Measurements from ENCODE around the gene PRDX2. TPM values are rescaled to one million over a fixed set of nuclear protein-coding genes. Genes with fewer than 3 reads are reported as not detected.

PRDX2 gene
- total RNA-seq, 1 donor from 2014 or later = 224 TPM

DNA sequence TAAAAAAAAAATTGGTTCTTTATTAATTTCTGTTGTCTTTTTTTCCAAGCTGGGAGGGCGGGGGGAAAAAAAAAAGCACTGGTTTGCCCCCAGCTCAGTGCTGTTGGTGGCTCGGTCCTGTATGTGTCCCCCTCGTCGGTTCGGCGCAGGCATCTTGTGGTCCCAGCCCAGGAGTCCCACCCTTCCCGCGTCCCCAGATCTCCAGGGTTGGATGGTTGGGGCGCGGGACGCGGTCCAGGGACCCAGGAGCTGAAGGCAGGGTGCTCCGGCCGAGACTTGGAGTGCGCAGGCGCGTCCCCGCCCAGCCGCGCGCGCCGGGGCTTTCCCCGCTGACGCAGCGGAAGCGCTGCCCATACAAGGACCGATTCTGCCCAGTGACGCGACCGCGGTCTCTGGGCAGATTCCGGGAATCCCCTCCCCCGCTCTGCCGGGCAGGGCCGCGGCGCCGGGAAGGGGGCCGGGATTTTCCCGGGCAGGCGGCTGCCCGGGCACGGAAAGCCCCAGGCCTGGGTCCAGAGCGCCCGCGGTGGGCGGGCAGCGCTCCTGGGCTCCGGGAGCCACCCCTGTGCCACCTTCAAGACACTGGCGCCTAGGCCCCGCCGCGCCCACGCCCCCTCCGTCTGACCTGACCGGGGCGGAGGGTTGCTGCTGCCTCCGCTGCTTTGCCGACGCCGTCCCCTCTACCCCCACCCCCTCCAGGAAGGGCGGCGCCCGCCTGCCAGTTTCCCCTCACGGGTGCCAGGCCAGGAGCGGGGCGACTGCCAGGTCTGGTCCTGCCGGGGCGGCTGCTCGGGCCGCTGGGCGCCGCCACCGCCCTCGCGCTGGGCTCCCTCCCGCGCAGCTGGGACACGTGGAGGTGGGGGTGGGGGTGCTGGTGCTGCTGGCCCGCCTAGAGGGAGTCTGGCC, 8.1 kb downstream of the PRDX2 start:
- peak; percentile 49 for ATAC-seq
- peak; percentile 98 for DNase-seq (ENCODE audit: low spot score)

DNA sequence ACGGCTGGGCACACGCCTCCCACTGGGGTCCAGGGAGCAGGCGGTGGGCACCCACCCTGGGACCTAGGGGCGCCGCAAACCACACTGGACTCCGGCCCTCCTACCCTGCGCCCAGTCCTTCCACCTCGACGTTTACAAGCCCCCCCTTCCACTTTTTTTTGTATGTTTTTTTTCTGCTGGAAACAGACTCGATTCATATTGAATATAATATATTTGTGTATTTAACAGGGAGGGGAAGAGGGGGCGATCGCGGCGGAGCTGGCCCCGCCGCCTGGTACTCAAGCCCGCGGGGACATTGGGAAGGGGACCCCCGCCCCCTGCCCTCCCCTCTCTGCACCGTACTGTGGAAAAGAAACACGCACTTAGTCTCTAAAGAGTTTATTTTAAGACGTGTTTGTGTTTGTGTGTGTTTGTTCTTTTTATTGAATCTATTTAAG, 8.7 kb downstream of the PRDX2 start:
- DNase-seq (ENCODE audit: low spot score) (no peak), ATAC-seq (no peak)

DNA sequence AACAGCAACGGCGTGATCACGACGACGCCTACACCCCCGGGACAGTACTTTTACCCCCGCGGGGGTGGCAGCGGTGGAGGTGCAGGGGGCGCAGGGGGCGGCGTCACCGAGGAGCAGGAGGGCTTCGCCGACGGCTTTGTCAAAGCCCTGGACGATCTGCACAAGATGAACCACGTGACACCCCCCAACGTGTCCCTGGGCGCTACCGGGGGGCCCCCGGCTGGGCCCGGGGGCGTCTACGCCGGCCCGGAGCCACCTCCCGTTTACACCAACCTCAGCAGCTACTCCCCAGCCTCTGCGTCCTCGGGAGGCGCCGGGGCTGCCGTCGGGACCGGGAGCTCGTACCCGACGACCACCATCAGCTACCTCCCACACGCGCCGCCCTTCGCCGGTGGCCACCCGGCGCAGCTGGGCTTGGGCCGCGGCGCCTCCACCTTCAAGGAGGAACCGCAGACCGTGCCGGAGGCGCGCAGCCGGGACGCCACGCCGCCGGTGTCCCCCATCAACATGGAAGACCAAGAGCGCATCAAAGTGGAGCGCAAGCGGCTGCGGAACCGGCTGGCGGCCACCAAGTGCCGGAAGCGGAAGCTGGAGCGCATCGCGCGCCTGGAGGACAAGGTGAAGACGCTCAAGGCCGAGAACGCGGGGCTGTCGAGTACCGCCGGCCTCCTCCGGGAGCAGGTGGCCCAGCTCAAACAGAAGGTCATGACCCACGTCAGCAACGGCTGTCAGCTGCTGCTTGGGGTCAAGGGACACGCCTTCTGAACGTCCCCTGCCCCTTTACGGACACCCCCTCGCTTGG, 9.3 kb downstream of the PRDX2 start:
- ATAC-seq = peak; percentile 0
- peak; percentile 80 for DNase-seq (ENCODE audit: low spot score)

DNA sequence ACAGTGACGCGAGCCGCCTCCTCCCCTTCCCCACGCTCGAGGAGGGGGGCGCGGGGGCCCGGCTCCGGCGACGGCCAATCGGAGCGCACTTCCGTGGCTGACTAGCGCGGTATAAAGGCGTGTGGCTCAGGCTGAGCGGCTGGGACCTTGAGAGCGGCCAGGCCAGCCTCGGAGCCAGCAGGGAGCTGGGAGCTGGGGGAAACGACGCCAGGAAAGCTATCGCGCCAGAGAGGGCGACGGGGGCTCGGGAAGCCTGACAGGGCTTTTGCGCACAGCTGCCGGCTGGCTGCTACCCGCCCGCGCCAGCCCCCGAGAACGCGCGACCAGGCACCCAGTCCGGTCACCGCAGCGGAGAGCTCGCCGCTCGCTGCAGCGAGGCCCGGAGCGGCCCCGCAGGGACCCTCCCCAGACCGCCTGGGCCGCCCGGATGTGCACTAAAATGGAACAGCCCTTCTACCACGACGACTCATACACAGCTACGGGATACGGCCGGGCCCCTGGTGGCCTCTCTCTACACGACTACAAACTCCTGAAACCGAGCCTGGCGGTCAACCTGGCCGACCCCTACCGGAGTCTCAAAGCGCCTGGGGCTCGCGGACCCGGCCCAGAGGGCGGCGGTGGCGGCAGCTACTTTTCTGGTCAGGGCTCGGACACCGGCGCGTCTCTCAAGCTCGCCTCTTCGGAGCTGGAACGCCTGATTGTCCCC, 10.1 kb downstream of the PRDX2 start, which contains the start of gene JUNB:
TSS of gene JUNB (plus strand) at position 142 of the 706 bp plus-strand sequence. CDS start at position 428, 286 bp downstream.
- DNase-seq (ENCODE audit: low spot score) (peak; percentile 99), ATAC-seq (peak; percentile 55)

DNA sequence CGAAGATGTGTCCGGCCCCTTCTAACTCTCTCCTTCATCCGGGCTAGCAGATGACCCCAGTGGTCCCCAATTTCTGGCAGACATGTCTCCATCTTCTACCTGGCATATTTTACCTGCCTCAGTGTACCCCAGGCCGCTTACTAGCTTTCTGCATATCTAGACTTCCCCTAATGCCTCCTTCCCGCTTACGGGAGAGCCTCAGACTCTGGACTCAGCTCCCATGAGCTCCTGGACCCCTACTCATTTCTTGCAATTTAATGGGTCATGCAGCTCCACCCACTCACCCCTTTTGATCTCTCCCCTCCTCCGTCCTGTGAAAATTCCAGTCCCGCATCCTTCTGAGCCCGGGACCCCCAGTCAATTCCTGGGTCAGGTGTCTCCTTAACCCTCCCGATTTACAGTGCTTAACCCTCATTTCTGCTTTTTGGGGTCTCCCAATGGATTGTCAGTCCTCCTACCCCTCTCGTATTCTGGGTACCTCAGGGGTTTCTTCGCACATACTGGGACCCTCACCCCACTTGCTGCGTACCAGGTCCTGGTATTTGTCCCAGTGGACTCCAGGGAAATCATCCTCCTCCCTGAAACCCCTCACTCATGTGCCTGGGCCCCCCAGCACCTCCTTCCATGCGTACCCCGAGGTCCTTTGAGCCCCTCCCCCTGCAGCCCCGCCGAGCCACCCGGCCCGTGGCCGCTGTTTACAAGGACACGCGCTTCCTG, 10.8 kb downstream of the PRDX2 start:
- DNase-seq (ENCODE audit: low spot score) (no peak), ATAC-seq (no peak)

DNA sequence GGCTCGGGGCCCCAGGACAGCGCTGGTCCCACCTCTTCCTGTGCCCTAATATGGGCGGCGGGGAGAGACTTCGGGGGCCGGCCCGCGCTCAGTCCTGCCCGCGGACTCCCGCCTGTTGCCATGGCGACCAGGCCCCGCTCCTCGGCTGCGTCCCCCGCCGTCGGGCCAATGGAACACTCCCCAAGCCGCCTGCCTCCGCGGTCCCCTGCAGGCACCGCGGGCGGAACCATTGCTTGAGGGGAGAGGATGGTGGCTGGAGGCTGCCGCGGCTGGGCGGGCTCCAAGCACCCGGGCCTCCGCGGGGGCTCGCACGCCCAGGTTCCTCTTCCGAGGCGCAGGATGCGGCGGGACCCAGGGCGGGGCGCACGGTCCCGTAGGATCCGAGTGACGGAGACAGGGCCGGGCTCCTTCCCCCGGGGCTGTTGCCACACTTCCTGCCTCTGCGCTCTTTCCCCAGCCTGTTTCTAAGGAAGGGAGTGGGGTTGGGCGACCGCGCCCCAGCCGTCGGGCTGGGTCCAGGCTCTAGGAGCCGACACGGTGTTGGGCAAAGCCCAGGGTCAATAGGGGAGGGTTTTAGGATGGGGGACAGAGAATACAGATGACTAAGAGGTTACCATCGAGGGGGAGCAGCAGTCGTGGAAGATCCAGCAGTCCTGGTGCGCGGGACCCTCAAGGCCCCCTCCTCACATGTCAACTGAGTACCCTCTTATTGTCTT, 11.5 kb downstream of the PRDX2 start:
- DNase-seq (ENCODE audit: low spot score) (peak; percentile 97), ATAC-seq (peak; percentile 50)

DNA sequence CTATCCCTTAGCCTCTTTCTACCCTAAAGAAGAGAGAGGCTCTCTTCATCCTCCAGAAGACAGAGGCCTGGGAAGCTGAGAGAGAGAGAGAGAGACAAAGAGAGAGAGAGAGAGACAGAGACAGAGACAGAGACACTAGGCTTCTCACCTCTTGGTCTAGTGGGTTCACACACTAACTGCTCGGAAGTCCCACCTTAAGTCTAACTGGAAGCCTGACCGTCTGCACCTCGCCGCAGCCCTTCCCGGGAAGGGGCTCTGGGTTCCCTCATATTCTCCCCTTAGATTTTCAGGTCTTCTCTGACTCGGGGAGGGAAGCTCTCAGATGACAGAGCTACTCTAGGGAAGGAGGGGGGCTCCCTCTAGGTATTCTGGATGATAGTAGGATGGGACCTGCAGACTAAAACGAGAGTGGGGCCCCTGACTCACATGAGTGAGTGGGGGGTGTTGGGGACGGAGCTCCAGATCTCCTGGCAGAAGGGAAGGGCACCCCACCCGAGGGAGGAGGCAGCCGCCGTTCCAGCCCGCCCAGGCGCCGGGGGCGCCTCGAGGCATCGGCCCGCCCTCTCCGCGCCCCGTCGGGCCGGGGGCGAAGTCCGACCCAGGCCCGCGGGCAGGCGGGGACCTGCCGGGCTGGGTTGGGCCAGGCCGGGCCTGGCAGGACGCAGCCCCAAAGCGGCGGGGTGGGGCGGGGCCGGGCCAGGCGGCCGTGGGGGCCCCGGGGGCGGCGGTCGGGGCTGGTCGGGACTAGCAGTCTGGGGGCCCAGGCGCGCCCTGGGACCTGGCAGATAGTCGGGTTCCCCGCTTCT, 12.3 kb downstream of the PRDX2 start:
- ATAC-seq (peak; percentile 33), DNase-seq (ENCODE audit: low spot score) (no peak)

DNA sequence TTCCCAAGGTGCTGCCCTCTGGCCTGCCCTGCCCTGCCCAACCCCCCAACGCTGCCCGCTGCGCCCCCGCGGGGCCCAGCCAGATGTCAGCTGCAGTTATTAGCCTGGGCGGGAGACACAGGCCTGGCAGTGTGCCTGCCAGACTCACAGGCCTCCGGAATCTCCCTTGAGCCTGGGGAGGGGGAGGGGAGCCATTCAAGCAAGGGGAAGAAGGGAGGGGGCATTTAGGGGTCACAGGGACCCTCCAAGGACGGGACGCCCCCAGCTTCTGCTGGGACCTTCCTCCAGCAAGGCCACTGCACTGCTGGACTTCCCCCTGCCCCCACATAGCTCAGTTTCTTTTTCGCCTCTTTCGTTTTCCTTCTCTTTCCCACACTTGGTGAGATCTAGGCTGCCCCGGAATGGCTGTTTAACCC, 12.9 kb downstream of the PRDX2 start:
- peak; percentile 85 for DNase-seq (ENCODE audit: low spot score)
- ATAC-seq = peak; percentile 1

DNA sequence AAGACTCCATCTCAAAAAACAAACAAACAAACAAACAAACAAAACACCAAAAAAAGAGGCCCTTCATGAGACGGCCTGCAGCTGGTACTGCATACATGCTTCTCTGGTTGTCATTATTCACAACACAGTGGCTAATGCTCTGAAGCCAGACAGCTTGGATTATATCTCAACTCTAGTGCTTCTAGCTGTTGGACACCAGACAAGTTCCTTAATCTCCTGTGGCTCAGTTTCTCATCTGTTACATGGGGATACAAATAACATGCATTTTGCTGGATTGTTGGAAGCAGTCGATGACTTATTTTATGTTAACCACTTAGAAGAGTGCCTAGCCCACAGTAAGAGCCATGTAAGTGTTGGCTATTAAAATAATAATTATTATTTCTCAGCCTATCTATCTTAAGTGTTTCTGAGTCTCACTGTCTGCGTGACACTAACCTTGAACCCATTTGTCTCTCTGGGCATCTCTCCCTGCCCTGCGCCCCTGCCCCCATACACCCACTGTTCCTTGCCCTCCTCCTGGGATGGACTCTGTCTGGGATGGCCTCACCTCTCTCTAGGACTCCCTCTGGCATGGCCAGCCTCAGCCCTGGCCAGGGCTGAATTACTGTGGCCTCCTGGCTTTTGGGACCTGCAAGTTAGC, 13.4 kb downstream of the PRDX2 start:
- DNase-seq (ENCODE audit: low spot score) = no peak
- no peak for ATAC-seq

DNA sequence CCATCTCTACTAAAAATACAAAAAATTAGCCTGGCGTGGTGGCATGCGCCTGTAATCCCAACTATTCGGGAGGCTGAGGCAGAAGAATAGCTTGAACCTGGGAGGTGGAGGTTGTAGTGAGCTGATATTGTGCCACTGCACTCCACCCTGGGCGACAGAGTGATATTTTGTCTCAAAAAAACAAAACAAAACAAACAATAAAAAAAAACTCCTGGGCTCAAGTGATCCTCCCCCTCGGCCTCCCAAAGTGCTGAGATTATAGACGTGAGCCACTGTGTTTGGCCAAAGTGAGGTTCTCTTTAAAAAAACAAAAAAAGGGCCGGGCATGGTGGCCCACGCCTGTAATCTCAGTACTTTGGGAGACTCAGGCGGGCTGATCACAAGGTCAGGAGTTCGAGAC, 14.1 kb downstream of the PRDX2 start:
- ATAC-seq = no peak
- DNase-seq (ENCODE audit: low spot score) = no peak

DNA sequence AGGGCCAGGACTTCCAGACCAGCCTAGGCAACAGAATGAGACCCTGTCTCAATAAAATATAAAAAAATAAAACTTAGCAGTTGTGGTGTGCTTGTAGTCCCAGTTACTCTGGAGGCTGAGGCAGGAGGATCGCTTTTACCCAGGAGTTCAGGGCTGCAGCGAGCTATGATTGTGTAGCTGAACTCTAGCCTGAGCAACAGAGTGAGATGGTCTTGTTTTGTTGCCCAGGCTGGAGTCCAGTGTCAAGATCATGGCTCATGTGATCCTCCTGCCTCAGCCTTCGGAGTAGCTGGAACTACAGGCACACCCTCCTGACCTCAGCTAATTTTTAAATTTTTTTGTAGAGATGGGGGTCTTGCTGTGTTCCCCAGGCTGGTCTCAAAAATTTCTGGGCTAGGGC, 14.6 kb downstream of the PRDX2 start:
- no peak for DNase-seq (ENCODE audit: low spot score)
- ATAC-seq = no peak

DNA sequence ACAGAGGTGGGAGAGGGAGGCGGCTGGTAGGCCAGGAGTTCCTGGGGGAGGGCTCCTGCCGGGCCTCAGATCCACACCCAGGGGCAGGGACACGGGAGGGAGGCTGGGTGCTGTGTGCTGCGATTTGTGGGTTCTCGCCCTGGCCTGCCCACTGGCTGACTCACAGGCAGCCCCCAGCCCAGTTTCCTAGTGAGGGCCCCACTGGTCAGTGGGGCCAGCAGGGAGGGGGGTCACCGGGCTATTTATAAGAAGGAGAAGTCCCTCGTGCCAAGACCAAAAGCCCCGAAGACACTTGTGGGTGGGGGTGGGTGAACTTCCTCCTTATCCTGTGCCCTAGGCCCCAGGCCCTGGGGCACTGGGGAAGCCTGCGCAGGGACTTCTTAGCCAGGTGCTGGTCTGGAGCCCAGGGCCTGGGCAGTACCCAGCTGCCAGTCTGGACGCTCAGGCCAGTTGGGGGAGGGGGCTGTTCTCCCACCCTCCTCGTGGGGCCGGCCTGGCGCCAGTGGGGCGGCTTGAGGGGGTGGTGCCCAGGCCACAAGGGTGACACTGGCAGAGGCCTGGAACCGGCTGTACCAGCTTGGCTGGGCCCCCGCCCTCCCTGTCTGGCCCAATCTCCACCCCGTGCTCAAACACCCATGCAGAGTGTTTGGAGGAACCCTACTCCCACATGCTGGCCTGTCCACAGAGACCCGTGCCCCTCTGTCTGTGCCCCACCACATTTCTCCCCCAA, 15.3 kb downstream of the PRDX2 start:
- DNase-seq (ENCODE audit: low spot score) = peak; percentile 73
- ATAC-seq = no peak

DNA sequence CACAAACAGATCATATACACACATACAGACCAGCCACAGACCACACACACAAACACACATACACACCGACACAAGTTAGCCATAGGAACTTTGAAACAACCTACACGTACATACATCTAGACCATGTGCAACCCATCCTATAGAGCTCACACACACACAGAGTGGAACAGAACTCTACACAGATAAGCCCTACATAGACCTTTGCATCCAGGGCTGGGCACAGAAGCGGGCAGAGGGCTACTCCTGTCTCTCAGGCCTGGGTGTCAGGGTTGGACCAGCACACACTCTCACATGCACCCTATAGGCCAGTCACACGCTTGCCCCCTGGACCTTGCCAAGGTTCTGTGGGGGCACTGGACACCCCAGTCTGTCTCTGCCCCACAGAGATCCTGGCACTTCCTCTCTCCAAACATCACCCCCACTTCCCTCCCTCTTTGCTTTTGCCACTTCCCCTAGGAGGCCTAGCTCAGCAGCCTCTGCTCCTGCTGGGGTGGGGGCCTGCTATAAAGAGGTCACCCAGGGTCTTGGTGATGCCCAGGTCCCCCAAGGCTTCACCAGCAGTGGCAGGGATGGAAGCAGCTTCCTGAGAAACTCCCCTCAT, 16.1 kb downstream of the PRDX2 start:
- ATAC-seq (no peak), DNase-seq (ENCODE audit: low spot score) (no peak)

DNA sequence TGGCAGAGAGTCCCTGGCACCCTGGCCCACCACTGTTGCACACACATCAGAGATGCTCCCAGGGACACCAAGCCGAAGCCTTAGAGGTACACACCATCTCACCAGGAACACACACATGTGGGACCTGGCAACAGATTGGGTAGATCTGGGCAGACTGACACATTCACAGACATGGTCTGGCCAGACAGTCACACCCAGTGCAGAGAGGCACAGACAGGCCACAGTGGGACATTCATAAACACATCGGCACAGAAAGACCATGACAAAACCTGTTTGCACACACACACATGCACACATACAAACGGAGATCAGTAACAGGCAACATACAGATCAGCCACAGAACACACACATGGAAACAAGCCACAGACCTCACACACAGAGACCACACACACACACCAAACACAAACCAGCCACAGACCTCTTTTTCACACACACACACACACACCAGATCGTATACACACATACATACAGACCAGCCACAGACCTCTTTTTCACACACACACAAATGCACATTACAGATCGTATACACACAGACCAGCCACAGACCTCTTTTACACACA, 16.6 kb downstream of the PRDX2 start:
- DNase-seq (ENCODE audit: low spot score) = no peak

DNA sequence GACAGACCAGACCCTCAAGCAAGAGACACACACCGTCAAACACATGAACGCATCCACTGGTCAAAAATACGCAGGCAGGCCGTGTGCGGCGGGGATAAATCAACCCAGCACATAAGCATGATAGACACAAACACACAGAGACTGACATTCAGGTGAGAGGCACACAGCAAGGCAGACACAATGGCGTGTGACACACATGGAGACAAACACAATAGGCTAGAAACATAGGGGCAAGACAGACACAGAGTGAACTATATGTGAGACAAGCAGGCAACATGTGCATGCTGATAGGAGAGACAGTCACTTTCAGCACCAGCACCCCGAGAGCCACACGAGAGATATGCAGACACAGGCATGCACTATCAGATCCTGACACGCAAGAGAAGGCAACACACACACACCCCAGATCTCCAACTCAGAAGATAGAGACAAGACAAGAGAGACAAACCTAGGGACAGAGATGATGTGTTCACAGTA, 17.2 kb downstream of the PRDX2 start:
- no peak for ATAC-seq
- no peak for DNase-seq (ENCODE audit: low spot score)

More for the DNA sequence above, 16.6 kb downstream of the PRDX2 start:
- no peak for ATAC-seq

DNA sequence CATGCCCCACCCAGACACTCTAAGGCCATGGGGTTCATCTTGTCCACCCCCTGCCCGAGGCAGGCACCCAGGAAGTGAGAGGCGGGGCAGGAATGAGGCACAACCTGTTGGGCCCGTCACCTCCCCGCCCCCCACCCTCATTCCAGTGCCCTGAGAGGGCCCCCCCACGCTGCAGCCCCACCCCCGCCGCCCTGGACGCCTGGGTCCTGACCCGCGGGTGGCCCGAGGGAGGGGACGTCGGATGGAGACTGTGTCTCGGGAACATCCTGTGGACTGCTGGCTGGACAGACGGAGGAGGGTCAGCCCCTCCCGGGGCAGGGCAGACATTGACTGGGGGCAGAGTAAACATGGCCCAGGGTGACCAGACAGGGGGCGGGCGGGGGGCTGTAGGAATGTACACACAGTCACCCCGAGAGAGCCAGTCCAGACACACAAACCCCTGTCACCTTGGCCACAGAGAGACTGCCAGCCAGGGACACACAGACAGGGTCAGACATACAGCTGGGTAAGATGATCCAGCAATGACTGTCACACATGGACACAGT, 17.7 kb downstream of the PRDX2 start:
- DNase-seq (ENCODE audit: low spot score) = peak; percentile 60
- ATAC-seq = peak; percentile 4

All from left lobe of liver (tissue), 2 donors.